ENCODE results near the gene SMARCB1.

GRCh38 chr22:23833911-23834317 lies 47.1 kb downstream of the SMARCB1 start:
- TF ChIP-seq CTCF (IDR thresholded peaks at IDR 0.05) (no peak), ZFX (IDR thresholded peaks at IDR 0.05; ENCODE audit: borderline replicate concordance) (no peak)
